HG02763 (cell line): Measurements from ENCODE around the gene HEMK1.

Experiments
- ATAC-seq: cut with Tn5 transposase; IDR thresholded peaks from one replicate; pipeline ENCODE4 v1.9.1; 2021; ENCODE audit warnings: mild to moderate bottlenecking, moderate library complexity; ENCODE audit not compliant: unreplicated experiment

HEMK1 gene

DNA sequence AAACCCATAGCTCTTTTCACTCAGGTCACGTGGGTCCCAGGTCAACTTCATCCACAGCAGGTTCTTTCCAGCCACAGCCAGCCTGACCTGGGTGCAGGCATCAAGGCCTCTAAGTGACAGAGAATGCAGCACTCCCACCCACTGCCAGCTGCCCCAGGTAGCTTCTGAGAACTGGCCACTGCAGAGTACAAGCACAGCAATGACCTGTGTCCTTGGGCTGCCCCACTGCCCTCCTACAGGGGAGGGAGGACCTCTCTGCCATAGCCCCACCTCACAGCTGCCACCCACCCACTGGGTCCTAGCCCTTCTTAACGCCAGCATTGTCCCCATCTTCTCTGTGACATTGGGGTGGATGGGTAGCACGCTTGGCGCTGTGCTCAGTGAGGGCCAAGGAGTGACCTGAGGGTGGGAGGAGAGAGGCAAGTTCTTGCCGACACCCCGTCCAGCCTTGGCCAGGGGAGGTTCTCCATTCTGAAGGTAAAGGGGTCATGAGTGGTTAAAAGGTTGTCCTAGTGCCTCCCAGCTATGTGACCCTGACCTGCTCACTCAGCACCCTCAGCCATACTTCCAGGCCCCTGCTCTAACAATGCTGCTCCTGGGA, 29.9 kb downstream of the HEMK1 start:
- no peak for ATAC-seq

DNA sequence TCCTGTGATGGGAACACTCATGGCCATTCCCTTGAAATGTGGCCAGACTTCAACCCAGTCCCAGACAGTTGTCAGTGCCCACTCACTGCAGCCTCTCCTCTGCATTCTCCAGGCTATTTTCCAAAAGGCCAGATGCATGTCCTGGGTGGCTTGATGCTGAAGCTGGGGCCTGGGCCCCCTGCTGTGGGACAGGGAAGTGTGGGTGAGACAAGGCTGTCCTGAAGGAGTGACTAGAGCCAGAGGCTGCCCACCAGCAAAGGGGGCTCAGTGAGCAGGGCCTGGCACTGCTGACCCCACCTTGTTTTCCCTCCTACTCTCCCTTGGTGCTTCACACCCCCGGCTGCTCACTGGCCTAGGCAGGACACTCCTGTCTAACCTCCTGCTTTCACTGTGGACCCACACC, 30.4 kb downstream of the HEMK1 start:
- no peak for ATAC-seq

DNA sequence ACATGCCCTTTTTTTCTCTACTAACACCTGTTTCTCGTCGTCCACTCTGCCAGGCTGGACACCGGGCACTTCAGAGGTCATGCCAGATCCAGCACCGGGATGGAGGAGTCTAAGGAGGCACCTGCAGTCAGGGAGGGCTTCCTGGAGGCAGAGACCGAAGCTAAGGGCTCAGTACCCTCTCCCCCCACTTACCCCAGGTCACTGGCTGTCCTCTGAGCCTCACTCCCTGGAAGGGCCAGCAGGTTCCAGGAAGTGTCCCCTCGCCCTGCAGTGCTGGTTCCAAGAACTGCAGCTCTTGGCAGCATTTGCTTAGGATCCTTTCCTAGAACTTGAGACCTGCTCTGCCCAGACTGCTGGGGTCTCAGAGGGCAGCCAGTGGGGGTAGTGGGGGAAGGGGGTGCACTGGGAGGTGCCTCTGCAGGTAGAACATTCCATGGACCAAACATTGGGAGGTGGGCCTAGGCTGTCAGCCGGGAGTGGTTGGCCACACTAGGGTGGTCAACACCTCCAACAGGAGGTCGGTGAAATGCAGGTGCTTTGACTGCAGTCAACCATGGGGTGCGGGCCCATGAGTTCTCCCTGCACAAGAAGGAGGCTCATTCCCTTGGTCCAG, 30.9 kb downstream of the HEMK1 start:
- ATAC-seq: no peak

DNA sequence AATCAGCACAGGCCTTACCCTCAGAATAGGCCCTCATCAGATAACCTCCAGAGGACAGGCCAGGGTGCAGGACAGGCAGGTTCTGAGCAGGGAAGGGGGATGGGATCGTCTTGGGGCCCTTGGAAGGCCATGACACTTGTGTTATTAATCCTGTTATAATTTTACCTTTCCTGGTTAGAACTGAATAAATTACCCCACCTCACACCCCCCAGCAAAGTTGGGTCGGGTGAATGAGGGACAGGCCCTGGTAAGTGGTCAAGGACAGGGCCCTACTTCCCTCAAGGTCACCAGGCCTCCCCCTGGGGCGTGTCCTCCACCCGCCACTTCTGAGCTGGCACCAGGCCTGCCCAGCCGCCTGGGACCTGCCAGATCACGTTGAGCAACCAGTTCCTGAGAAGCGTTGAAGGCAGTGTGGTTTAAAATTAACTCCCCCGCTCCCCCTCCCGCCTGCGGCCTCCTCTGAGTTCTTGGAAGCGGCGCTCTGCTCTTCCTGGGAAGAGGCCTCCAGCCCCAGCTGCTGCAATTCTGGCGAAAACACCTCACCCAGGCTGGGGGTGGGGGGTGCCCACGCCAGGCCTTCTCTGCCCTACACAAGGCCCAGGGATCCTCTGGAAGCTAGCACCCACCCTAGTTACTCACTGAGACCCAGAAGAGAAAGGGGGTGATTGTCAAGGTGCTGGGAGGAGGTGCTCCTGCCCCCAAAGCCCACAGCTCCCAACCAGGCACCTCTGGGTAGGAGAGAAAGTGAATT, 31.7 kb downstream of the HEMK1 start:
- peak; percentile 71 for ATAC-seq

DNA sequence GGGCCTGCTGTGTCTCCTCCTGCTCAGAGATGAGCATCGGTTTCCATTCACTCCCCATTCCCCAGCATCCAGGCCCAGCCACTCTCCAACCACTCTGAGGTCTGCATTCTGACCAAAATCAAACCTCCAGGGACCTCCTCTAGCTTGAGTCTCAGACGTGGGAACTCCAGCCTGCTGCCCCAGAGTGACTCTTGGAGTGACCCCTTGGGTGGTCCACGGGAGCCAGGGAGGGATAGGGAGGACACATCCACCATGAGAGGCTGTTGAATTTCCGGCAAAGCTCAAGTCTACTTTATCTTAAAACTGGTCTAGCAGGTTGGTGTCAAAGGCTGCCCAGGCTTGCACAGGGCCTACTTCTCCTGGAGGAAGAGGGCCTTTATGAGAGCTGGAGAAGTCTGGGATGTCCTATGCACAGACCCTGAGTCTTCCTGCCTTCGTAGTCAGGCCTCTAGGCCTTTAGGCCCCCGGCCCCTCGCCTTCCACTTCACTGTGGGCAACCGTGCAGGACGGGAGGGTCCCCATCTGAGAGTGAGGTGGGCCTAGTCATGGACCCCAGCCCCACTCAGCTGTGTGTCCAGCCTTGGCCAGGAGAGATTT, 33.4 kb downstream of the HEMK1 start:
- no peak for ATAC-seq

DNA sequence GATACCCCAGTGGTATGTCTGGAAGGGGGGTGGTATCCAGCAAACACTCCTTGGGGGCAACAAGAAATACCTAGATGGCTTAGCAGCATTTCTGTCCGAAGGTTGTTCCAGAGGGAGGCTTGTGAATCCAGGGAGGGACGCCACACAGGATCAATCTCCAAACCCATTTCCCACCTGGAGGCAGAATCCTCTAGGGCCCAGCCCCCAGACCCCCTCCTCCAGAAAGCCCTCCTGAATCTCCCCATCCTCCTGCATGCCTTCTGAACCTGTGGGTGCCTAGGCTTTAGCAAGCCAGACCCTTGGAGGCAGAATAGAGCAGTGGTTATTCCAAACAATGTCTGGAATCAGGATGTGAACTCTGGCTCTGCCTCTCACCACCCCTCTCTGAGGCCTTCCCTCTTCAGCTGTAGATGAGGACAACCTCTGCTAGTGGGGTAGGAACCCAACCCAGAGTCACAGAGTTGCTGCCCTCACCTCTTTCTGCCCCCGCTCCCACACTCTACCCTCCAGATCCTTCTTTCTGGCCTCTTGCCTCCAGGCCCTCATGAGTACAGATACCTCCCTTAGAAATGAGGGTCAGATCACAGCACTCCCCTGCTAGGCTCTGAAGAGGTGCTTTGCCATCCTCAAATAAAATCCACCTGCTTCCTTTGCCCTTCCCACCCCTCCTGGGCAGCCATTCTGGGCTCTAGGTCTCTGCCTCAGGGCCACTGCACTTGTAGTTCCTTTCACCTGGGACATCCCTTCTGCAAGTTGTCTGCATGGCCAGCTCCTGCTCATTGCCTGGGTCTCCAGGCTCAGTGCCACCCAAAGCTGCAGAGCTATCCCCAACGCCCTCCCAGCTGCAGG, 34.2 kb downstream of the HEMK1 start:
- no peak for ATAC-seq

DNA sequence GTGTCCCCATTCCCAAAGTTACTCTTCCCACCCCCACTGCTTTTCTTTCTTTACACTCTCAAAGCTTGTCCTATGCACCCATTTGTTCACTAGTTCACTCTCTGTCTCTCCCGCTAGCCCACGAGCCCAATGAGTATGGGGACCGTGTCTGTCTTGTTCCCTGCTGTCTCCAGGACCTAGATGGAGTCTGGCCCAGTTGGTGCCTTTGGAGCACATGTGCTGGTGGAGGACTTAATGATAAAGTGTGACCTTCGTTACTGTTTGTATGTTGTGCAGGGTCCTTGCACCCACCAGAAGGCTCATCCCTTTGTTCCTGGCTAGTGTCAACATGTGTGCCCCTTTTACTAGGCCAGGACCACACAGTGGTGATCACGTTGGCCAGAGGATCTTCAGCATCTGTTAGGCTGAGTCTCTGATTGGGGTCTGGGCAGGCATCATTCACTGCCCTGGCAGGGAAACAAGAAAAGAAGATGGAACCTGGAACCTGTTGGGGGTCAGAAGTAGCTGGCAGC, 34.8 kb downstream of the HEMK1 start:
- no peak for ATAC-seq

DNA sequence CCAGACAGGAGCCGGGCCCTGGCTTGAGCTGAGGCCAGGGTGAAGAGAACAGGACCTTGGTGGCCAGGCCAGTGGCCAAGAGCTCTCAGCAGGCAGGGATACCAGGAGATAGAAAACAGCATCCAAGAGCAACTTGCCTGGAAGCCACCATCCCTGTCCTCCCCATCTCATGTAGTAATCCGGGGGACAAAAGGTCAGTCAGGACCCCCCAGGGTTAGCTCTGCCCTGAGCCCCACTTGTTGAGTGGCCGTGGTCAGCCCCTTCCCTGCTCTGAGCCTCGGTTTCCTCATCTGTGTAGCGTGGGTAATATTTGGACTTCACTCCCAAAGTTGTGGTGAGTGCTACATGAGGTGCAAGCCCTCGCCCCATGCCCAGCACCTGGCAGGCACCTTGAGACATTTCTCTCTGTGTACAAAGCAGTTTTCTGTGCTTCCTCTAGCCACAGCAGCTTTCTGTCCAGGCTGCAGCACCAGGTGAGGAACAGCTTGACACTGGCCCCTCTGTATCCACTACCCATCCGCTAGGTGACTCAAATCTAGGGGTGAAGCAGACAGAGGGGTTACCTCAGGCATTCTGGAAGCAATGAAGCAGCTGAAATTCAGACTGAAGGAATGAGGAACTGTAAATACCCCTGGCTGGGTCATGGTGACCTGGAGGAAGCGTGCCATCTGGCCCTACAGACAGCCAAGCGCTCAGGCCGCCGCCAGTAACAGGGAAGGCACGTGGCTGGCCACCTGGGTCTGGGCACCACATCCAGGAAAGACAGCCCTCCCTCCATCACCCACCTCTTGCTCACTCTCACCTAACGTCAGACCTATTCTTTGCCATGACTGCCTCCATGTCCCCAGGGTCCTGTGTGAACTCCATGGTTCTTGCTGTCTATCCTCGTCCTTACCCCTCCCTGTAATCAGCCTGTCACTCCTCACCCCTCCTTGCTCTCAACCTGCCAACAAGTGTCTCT, 35.6 kb downstream of the HEMK1 start:
- ATAC-seq: no peak

DNA sequence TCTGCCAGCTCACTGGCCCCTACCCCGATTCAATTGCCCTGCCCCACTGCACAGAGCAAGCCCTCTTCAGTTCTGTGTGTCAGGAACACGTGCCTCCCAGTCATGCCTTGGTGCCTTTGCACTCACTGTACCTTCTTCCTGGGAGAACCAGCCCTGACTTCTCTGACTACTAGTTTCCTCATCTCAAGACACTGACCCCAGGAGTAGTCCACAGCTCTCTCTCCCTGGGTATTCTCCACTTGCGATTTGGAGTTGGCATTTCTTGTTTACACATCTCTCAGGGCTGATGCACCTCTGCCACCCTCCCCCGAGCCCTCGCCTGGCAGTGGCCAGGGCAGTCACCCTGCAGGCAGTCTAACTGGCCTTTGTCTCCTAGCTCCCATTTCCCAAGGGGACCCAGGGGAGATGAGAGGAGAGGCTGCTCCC, 36.6 kb downstream of the HEMK1 start:
- no peak for ATAC-seq

DNA sequence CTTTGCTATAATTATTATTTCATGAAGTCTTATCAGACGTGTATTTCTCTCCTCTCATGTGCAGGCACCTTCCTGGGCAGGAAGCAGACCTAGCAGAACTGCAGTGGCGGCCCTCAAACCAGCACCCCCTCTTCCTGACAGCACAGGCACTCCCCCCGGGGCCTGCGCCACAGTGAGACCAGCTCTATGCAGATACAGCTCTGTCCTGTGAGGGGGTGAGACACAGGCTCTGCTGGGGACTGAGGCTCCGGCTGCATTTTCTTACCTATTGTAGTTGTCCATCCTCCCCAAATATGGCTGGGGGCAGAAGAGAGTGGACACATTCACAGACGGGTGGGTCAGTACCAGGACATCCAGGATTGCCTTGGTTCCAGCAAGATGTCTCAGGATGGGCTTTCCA, 37.3 kb downstream of the HEMK1 start:
- ATAC-seq: no peak

DNA sequence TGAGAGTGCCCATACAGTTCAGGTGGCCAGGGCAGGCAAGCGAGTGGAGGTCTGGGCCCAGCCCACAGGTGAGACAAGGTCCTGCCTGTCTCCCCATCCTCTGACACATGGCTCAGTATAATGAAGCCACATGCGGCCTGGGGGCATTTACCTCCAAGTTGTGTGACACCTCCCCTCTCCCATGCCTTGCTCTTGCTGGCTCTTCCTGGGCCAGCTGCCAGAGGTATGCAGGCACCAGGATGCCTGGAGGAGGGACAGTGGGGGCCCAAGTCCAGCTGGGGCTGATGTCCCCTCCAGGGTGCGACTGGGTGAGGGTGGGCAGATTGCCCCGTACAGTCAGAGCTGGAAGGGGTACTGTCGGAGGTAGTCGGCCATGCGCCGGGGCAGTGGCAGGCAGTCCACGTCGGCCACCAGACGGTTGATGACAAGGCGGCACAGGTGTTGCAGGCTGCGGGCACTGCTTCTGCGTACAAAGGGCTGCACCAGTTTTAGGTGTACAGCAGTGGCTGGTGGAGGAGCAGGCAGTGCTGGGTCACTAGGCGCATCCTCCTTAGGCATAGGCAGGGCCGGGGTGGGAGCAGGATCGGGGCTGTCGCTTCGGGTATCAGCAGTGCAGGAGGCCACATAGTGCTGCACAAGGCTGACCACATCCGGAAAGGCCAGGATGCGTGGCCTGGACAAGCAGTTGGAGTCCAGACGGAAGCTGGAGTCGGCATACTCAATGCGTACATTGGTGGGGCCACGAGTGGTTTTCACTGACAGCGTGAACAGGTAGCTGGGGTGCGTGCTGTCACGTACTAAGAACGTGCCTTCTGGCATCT, 38.2 kb downstream of the HEMK1 start:
- no peak for ATAC-seq

DNA sequence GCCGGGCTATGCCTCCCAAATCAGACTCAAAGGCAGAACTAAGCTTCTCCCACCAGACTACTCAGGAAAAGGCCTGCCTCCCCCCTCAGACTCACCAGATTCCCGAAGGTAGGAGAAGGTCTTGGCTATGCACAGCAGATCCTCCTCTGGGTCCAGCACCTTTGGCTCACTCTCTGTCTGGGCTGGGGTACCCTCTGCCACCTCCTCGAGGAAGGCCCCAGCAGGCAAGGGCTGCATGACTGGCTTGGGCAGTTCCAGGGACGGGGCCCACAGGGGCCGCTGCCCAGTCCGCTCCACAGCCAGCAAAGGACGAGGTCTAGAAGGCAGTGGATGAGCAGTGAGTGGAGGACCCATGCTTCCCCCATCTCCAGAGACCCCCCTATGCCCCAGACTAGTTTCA, 39.0 kb downstream of the HEMK1 start:
- no peak for ATAC-seq

DNA sequence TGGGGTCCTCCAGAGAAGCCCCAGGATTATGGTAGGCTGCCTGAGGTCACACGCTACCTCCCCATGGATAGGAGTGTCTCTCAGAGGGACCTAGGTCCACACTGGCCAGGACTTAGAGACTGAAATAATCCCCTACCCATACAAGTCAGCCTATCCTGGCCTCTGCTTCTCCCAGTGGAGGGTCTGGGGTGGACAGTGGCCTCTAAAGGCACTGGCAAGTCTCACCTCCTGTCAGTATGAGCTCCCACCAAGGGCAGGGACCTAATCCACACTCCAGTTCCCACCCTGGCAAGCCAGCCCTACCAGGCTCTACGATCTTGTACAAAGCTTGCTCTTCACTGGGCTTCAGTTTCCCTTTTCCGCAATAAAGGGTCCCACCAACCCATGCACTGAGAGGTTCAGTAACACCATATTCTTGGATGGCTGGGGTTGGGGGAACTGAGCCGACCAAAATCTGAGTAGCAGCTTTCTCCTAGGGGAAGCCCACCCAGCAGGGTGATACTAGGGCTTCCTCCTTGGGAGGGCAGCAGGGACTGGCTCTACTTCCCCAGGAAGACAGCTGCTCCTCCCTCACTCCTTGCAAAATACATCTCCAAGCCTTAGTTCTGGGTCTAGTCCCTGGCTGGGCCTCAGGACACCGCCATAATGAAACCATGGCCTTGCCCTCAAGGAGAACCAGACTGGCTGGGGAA, 39.9 kb downstream of the HEMK1 start:
- no peak for ATAC-seq

DNA sequence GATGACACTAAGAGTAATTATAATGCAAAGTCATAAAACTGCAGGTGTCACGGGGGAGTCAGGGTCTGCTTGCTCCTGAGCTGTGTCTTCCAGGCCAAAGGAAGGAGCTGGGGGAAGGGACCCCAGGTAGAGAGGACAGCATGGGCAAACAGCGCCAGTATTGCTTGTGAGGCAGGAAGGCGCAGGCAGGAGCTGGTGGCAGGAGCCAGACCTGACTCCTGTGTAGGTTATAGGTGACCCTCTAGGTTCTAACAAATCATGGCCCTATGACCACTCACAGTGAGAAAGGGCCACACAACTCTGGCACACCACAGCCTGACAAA, 40.4 kb downstream of the HEMK1 start:
- ATAC-seq: no peak

DNA sequence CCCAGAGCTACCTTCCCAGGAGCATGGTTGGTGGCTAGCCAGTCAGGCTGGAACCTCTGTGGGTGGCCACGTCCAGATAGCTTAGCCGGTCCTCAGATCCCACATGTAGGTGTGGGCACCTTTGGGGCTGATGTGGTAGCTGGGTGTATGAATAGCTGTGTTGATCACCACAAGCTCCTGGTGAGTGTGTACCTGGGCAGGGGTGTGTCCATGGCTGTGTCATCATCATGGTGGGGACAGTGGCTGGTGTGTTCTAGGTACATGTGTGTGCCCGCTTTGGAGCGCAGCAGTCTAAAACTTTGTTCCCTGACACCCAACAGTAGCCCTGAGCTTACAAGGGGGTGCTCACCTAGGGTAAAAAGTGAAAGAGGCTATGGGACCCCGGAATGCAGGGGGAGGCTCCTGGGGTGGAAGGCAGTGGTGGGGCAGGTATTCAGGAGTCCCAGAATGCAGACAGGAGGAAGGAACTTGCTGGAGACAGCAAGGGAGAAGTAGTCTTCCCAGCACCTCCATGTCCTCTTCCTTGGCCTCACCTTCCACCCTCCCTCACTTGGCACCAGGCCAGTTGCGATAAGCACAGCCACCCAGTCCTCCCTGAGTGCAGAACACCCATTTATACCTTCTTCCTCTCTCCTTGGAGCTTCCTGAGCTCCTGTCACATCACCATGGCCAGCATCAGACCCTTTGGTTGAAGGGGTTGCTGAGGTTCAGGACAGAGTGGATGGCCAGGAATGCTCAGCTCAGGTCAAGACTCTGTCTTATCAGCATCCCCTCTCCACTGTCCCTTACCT, 41.1 kb downstream of the HEMK1 start:
- ATAC-seq: no peak

DNA sequence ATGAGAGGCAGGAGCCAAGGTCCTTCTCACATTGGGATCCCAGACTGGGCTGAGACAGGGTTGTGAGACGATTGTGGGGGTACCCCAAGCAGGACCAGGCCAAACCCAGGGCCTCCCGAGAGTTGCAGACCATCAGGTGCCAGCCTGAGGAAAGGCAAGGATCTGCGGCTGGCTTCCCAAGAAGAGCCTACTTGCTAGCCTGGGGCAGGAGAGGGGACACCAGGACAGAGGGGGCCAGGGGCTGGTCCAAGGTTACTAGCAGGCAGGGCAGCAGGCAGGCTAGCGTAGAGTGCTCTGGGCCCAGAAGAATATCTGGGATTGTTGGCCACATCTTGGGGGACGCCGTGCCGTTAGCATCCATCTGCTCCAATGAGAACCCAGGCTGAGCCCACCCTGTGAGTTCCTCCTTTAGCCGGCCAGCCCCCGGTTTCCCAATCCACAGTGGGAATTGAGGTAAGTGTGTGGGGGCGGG, 41.7 kb downstream of the HEMK1 start:
- no peak for ATAC-seq

DNA sequence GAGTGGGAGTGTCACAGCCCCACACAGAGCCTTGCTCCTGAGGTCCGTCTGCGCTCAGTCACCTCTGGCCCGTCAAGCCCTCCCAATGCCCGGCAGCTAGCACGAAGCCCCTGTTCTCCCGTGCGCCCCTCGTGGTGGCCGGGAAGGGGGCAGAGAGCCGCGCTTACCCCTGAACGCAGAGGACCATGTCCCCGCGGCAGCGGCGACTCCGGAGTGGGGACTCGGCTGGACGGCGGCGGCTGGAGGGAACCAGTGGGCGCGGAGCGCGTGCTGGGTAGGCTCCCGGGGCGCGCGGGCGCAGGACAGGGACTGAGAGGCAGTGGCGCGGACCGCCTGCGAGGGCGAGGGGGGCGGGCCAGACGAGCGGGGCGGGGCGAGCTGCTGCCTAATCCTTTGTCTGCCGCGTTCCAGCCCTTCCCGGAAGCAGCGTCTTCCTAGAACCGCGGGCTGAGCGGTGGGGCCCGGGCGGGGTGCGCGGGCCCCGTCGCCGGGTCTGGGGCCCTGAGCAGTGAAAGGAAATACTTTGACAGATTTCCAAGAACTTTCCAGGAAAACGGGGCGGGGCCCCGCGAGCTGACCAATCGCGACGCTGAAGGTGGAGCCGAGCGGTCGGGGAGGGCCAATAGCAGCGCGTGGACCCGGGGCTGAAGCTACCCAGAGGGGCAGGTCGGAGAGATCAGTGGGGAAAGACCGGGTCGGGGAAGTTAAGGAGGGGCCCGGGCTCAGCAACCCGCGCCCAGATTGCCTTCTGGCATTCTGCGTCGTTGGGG, 42.3 kb downstream of the HEMK1 start, which contains the start of gene CISH:
Gene CISH (minus strand): TSS at position 311 of the 770 bp plus-strand sequence. CDS start 124 bp downstream, at position 187.
- peak; percentile 71 for ATAC-seq
